ENCODE data around the gene BMP7. TPM values are rescaled to one million over a fixed set of nuclear protein-coding genes. Genes with fewer than 3 reads are reported as not detected.

BMP7 gene
- total and polyA plus RNA-seq, 8 donors, result 0.12 to 2.5 (median 0.33) TPM; not detected in 1

- DNase-seq (no peak), ATAC-seq (no peak), FAIRE-seq (no peak)
- H3K27ac ChIP-seq, result no peak overlapping the region
- no peaks in the 10 kb centered on the region for H3K9me3 ChIP-seq
- H3K4me1 ChIP-seq, result no peaks in the 10 kb centered on the region
- H3K4me3 ChIP-seq, result no peak overlapping the region
- no peaks in the 10 kb centered on the region for H3K27me3 ChIP-seq
- TF ChIP-seq, protein P1, sequence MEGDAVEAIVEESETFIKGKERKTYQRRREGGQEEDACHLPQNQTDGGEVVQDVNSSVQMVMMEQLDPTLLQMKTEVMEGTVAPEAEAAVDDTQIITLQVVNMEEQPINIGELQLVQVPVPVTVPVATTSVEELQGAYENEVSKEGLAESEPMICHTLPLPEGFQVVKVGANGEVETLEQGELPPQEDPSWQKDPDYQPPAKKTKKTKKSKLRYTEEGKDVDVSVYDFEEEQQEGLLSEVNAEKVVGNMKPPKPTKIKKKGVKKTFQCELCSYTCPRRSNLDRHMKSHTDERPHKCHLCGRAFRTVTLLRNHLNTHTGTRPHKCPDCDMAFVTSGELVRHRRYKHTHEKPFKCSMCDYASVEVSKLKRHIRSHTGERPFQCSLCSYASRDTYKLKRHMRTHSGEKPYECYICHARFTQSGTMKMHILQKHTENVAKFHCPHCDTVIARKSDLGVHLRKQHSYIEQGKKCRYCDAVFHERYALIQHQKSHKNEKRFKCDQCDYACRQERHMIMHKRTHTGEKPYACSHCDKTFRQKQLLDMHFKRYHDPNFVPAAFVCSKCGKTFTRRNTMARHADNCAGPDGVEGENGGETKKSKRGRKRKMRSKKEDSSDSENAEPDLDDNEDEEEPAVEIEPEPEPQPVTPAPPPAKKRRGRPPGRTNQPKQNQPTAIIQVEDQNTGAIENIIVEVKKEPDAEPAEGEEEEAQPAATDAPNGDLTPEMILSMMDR (IDR thresholded peaks at IDR 0.05), result no peak
- intact Hi-C loops (cut with DNase I), result no loop called here
- no peaks in the 10 kb centered on the region for H3K36me3 ChIP-seq
- 57 to 59% methylated on average over 4 of the region's 4 CpGs for WGBS, 2 donors
Observed at GRCh38 chr20:57274846-57275245, 8.4 kb upstream of the BMP7 start.

DNA sequence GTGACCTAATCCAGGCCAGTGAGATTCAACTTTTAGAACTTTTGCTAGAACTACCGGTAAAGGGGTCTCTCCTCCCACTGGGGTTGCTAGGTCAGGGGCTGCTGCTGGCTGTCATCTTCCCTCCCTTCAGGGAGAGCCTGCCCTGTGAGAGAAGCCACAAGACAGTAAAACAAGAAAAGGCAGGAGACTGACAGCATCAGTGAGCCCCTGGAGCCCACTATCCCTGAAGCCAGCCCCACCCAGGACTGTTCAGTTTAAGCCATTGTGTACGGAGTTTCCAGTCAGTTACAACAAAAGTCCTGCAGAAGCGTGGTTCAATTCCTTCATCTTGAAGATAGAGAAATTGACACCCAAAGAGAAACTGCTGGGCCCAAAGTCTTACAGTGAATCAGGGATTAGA lies 7.9 kb upstream of the BMP7 start:
- 79 to 82% methylated on average over 3 of the region's 3 CpGs for WGBS, 2 donors
- Histone ChIP-seq H3K4me3 (no peak overlapping the region), H3K9me3 (no peaks in the 10 kb centered on the region), H3K27me3 (no peaks in the 10 kb centered on the region), H3K4me1 (no peaks in the 10 kb centered on the region), H3K36me3 (no peaks in the 10 kb centered on the region), H3K27ac (no peak overlapping the region)
- intact Hi-C loops (cut with DNase I), result no loop called here
- no peak for ATAC-seq
- TF ChIP-seq, protein P1 (IDR thresholded peaks at IDR 0.05), result no peak
- no peak for FAIRE-seq
- no peak for DNase-seq

- Histone ChIP-seq H3K27ac (no peak overlapping the region), H3K9me3 (no peaks in the 10 kb centered on the region), H3K36me3 (no peaks in the 10 kb centered on the region), H3K27me3 (no peaks in the 10 kb centered on the region), H3K4me3 (no peak overlapping the region), H3K4me1 (no peaks in the 10 kb centered on the region)
- intact Hi-C loops (cut with DNase I), result no loop called here
- FAIRE-seq (no peak), DNase-seq (no peak), ATAC-seq (no peak)
- TF ChIP-seq, protein P1 (IDR thresholded peaks at IDR 0.05), result no peak
- WGBS, 2 donors, result 66 to 75% methylated on average over 4 of the region's 4 CpGs
Observed at GRCh38 chr20:57272883-57273535, 6.6 kb upstream of the BMP7 start.

GRCh38 chr20:57270204-57270984 lies 4.0 kb upstream of the BMP7 start:
- ATAC-seq (no peak), DNase-seq (no peak), FAIRE-seq (no peak)
- Histone ChIP-seq H3K27me3 (peaks cover 0 to 5% (median 0%) of the 10 kb centered on the region in 4 donors), H3K27ac (no peak overlapping the region), H3K36me3 (no peaks in the 10 kb centered on the region), H3K4me3 (no peak overlapping the region), H3K4me1 (no peaks in the 10 kb centered on the region), H3K9me3 (no peaks in the 10 kb centered on the region)
- 63 to 66% methylated on average over 10 of the region's 10 CpGs for WGBS, 2 donors
- intact Hi-C loops (cut with DNase I), result no loop called here
- TF ChIP-seq, protein P1 (IDR thresholded peaks at IDR 0.05), result no peak

All from pancreas (tissue), 10 donors.